Measurements from ENCODE around the gene WDR37. TPM values are rescaled to one million over a fixed set of nuclear protein-coding genes. Genes with fewer than 3 reads are reported as not detected.
A peak's percentile ranks its signal among the peaks of the same experiment; 100 is the strongest.

WDR37 gene
- total and polyA plus RNA-seq, 10 of the 15 experiments (the other 5 are each of a cell fraction or from before 2014, with no cell fraction given), result 1.9 to 11.1 (median 7.1) TPM

DNA sequence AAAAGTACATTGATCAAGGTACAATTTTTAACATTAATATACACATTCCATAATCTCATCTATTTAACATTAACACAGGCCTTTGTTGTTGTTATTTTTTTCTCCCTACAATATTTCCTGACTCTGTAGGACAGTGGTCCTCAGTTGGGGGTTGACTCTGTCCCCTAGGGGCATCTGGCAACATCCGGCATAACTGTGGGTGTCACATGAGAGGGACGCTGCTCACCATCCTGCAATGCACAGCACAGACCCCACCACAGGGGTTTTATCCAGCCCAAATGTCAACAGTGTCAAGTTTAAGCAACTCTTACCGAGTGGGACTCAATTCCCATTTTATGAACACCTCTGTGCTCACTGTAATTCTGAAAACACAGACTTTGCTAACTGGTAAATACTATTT, 16.1 kb upstream of the WDR37 start:
- DNase-seq (ENCODE audit: low read depth, low spot score) (no peak), FAIRE-seq (no peak), ATAC-seq (no peak)
- no peak overlapping the region for H3K9ac ChIP-seq (ENCODE audit: control insufficient read depth, insufficient read depth, low read length)
- H3K27ac ChIP-seq (ENCODE audit: control insufficient read depth, insufficient read depth), result no peak overlapping the region
- no peaks in the 10 kb centered on the region for H4K20me1 ChIP-seq (ENCODE audit: control insufficient read depth, insufficient read depth)
- H3K79me2 ChIP-seq (ENCODE audit: control insufficient read depth, insufficient read depth, low read length), result peaks cover 25% of the 10 kb centered on the region
- RAD21 ChIA-PET (ENCODE audit: unreplicated experiment), result no interaction called here
- SMC1A ChIA-PET (ENCODE audit: uncharacterized antibody, unreplicated experiment), result no interaction called here
- H3K4me3 ChIP-seq, result no peak overlapping the region
- no peaks in the 10 kb centered on the region for H3K27me3 ChIP-seq (replicated peaks in 1 of 2; ENCODE audit: control insufficient read depth in 2 of 2, insufficient read depth in 2 of 2, low read length in 1 of 2)
- POLR2A ChIA-PET, result no interaction called here
- WGBS (ENCODE audit: insufficient coverage, insufficient replicate concordance, low lambda C conversion rate, missing lambda C conversion rate), result 74% methylated on average over 3 of the region's 3 CpGs
- H2AFZ ChIP-seq (ENCODE audit: control insufficient read depth, low read depth, low read length), result no peak overlapping the region
- TF ChIP-seq NFYB (IDR thresholded peaks at IDR 0.05; ENCODE audit: insufficient read depth, low read depth, low read length) (no peak), POLR2AphosphoS5 (IDR thresholded peaks at IDR 0.05; ENCODE audit: low read length) (0 out of 2 replicates have a peak, but pooled peaks have one; percentile 28)
- CTCF ChIA-PET, result no interaction called here
- H3K4me2 ChIP-seq (ENCODE audit: control insufficient read depth, insufficient read depth), result no peak overlapping the region
- H3K9me3 ChIP-seq (replicated peaks; ENCODE audit: control insufficient read depth, insufficient read depth, low read length), result no peaks in the 10 kb centered on the region
- H3K4me1 ChIP-seq (ENCODE audit: control insufficient read depth, insufficient read depth, low read length), result peaks cover 4% of the 10 kb centered on the region; the same call in 1 of the 2 replicates
- TSS peak; percentile 23 for BruUV-seq (replicated peaks)
- in situ Hi-C loops (cut with MboI) (no loop called here), intact Hi-C loops (cut with micrococcal nuclease; ENCODE audit: unreplicated experiment) (loop anchor here (5.0 kb wide), 1 partner anchor 53 kb away; the partner anchor contains the start of gene GTPBP4)
- peaks cover 2 to 12% of the 10 kb centered on the region in 2 experiments for H3K36me3 ChIP-seq (ENCODE audit: control insufficient read depth in 2 of 2, insufficient read depth in 2 of 2, low read length in 1 of 2)

DNA sequence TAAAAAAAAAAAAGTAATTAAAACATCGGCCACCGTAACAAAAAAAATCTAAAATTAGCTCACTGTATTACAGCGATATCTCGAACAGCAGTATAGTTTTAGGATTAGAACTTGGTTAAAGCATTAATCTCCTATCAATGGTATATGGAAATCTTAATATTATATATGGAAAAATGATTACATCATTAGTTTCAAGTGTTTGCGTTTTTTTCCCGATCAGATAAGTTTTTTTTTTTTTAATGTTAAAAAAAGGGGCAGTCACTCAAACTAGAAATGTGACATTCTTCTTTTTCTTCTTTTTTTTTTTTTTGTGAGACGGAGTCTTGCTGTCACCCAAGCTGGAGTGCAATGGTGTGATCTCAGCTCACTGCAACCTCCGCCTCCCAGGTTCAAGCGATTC, 14.7 kb upstream of the WDR37 start:
- ChIA-PET RAD21 (ENCODE audit: unreplicated experiment) (interaction anchor here (0.8 kb wide), 1 partner anchor 8 kb away, joined by 3 read pairs; no protein-coding TSS in a partner anchor), SMC1A (ENCODE audit: uncharacterized antibody, unreplicated experiment) (interaction anchor here (1.3 to 1.4 kb wide), 2 partner anchors 12 to 54 kb away, joined by 4 to 8 read pairs; partner anchors contain the start of gene GTPBP4), CTCF (interaction anchor here (1.4 kb wide), 1 partner anchor 13 kb away, joined by 3 read pairs; no protein-coding TSS in a partner anchor), POLR2A (interaction anchor here (0.7 to 1.4 kb wide), 4 partner anchors 11 to 913 kb away, joined by 3 read pairs; no protein-coding TSS in a partner anchor)
- Histone ChIP-seq H3K27me3 (replicated peaks in 1 of 2; ENCODE audit: control insufficient read depth in 2 of 2, insufficient read depth in 2 of 2, low read length in 1 of 2) (no peaks in the 10 kb centered on the region), H3K4me3 (no peak overlapping the region), H3K79me2 (ENCODE audit: control insufficient read depth, insufficient read depth, low read length) (peaks cover 38% of the 10 kb centered on the region), H3K36me3 (ENCODE audit: control insufficient read depth in 2 of 2, insufficient read depth in 2 of 2, low read length in 1 of 2) (peaks cover 2 to 16% of the 10 kb centered on the region in 2 experiments), H4K20me1 (ENCODE audit: control insufficient read depth, insufficient read depth) (peaks cover 3% of the 10 kb centered on the region; the same call in 1 of the 2 replicates), H3K4me2 (ENCODE audit: control insufficient read depth, insufficient read depth) (no peak overlapping the region), H3K9ac (ENCODE audit: control insufficient read depth, insufficient read depth, low read length) (no peak overlapping the region), H2AFZ (ENCODE audit: control insufficient read depth, low read depth, low read length) (no peak overlapping the region), H3K9me3 (replicated peaks; ENCODE audit: control insufficient read depth, insufficient read depth, low read length) (no peaks in the 10 kb centered on the region), H3K4me1 (ENCODE audit: control insufficient read depth, insufficient read depth, low read length) (peaks cover 8% of the 10 kb centered on the region), H3K27ac (ENCODE audit: control insufficient read depth, insufficient read depth) (no peak overlapping the region)
- no peak for FAIRE-seq
- no peak for ATAC-seq
- intact Hi-C loops (cut with micrococcal nuclease; ENCODE audit: unreplicated experiment), result loop anchor here (5.0 kb wide), 1 partner anchor 54 kb away; the partner anchor contains the start of gene GTPBP4
- TF ChIP-seq, protein P1, sequence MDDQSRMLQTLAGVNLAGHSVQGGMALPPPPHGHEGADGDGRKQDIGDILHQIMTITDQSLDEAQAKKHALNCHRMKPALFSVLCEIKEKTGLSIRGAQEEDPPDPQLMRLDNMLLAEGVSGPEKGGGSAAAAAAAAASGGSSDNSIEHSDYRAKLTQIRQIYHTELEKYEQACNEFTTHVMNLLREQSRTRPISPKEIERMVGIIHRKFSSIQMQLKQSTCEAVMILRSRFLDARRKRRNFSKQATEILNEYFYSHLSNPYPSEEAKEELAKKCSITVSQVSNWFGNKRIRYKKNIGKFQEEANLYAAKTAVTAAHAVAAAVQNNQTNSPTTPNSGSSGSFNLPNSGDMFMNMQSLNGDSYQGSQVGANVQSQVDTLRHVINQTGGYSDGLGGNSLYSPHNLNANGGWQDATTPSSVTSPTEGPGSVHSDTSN (IDR thresholded peaks at IDR 0.05; ENCODE audit: insufficient replicate concordance, low read depth, low read length), result no peak
- TF ChIP-seq POLR2A (IDR thresholded peaks at IDR 0.05; ENCODE audit: low read depth, low read length) (no peak), ATF7 (IDR thresholded peaks at IDR 0.05; ENCODE audit: low read depth) (peak; percentile 64), FOS (IDR thresholded peaks at IDR 0.05; ENCODE audit: borderline replicate concordance, extremely low read depth, insufficient read length) (no peak), WRNIP1 (IDR thresholded peaks at IDR 0.05; ENCODE audit: borderline replicate concordance, low read depth, low read length) (no peak)
- TF ChIP-seq, protein P2, sequence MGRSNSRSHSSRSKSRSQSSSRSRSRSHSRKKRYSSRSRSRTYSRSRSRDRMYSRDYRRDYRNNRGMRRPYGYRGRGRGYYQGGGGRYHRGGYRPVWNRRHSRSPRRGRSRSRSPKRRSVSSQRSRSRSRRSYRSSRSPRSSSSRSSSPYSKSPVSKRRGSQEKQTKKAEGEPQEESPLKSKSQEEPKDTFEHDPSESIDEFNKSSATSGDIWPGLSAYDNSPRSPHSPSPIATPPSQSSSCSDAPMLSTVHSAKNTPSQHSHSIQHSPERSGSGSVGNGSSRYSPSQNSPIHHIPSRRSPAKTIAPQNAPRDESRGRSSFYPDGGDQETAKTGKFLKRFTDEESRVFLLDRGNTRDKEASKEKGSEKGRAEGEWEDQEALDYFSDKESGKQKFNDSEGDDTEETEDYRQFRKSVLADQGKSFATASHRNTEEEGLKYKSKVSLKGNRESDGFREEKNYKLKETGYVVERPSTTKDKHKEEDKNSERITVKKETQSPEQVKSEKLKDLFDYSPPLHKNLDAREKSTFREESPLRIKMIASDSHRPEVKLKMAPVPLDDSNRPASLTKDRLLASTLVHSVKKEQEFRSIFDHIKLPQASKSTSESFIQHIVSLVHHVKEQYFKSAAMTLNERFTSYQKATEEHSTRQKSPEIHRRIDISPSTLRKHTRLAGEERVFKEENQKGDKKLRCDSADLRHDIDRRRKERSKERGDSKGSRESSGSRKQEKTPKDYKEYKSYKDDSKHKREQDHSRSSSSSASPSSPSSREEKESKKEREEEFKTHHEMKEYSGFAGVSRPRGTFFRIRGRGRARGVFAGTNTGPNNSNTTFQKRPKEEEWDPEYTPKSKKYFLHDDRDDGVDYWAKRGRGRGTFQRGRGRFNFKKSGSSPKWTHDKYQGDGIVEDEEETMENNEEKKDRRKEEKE (IDR thresholded peaks at IDR 0.05), result no peak
- TF ChIP-seq, protein P3, sequence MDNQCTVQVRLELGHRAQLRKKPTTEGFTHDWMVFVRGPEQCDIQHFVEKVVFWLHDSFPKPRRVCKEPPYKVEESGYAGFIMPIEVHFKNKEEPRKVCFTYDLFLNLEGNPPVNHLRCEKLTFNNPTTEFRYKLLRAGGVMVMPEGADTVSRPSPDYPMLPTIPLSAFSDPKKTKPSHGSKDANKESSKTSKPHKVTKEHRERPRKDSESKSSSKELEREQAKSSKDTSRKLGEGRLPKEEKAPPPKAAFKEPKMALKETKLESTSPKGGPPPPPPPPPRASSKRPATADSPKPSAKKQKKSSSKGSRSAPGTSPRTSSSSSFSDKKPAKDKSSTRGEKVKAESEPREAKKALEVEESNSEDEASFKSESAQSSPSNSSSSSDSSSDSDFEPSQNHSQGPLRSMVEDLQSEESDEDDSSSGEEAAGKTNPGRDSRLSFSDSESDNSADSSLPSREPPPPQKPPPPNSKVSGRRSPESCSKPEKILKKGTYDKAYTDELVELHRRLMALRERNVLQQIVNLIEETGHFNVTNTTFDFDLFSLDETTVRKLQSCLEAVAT (IDR thresholded peaks at IDR 0.05), result peak; percentile 76
- in situ Hi-C loops (cut with MboI), result no loop called here
- DNase-seq (ENCODE audit: low read depth, low spot score), result no peak
- 94% methylated on average over 9 of the region's 9 CpGs for WGBS (ENCODE audit: insufficient coverage, insufficient replicate concordance, low lambda C conversion rate, missing lambda C conversion rate)
- no TSS peak for BruUV-seq (replicated peaks)

All from GM12878 (cell line).